Measurements from ENCODE around the gene PLXNC1. TPM values are rescaled to one million over a fixed set of nuclear protein-coding genes. Genes with fewer than 3 reads are reported as not detected.

PLXNC1 gene
- total RNA-seq, 1 donor from 2014 or later, result 28.0 TPM

DNA sequence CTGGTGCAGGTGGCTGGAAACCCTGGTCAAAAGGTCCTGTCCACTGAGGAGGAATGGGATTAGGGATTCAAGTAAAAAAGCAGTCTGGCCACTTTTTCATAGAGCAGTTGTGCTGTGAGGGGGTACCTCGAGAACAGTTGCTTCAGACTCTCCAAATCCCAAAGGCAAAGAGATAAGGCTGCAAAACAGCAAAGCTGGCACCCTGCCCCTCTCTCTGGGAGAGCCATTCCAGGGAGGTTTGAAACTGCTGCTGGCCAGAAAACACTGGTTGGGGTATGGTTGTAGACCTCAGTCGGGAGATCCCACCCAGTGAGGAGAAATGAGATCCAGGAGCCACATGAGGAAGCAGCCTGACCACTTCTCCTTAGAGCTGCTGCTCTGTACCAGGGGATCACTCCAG, 174.0 kb downstream of the PLXNC1 start:
- ATAC-seq, result no peak
- peaks cover 6% of the 10 kb centered on the region for H3K36me3 ChIP-seq

DNA sequence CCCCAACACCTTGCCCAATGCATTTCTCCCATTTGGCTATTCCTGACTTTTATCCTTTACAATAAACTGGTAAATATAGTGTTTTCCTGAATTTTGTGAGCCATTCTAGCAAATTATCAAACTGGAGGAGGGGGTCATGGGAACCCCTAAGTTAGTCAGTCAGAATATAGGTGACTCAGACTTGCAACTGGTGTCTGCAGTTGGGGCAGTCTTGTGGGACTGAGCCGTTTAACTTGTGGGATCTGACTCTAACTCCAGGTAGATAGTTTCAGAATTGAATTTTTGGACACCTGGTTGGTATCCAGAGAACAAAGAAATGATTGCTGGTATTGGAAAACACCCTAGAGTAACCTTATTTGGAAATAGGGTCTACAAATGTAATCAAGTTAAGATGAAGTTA, 177.9 kb downstream of the PLXNC1 start:
- H3K4me1 ChIP-seq, result no peaks in the 10 kb centered on the region
- DNase-seq (no peak), ATAC-seq (no peak)
- H3K4me3 ChIP-seq, result no peak overlapping the region
- peaks cover 6% of the 10 kb centered on the region for H3K36me3 ChIP-seq
- no peaks in the 10 kb centered on the region for H3K9me3 ChIP-seq
- intact Hi-C loops (cut with DNase I), result no loop called here
- no peaks in the 10 kb centered on the region for H3K27me3 ChIP-seq (ENCODE audit: low read depth)
- TF ChIP-seq, protein P1, sequence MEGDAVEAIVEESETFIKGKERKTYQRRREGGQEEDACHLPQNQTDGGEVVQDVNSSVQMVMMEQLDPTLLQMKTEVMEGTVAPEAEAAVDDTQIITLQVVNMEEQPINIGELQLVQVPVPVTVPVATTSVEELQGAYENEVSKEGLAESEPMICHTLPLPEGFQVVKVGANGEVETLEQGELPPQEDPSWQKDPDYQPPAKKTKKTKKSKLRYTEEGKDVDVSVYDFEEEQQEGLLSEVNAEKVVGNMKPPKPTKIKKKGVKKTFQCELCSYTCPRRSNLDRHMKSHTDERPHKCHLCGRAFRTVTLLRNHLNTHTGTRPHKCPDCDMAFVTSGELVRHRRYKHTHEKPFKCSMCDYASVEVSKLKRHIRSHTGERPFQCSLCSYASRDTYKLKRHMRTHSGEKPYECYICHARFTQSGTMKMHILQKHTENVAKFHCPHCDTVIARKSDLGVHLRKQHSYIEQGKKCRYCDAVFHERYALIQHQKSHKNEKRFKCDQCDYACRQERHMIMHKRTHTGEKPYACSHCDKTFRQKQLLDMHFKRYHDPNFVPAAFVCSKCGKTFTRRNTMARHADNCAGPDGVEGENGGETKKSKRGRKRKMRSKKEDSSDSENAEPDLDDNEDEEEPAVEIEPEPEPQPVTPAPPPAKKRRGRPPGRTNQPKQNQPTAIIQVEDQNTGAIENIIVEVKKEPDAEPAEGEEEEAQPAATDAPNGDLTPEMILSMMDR (IDR thresholded peaks at IDR 0.05), result no peak
- no peak overlapping the region for H3K27ac ChIP-seq

More for the DNA sequence above, 174.0 kb downstream of the PLXNC1 start:
- DNase-seq, result no peak
- H3K4me3 ChIP-seq, result no peak overlapping the region
- intact Hi-C loops (cut with DNase I), result no loop called here
- peaks cover 21% of the 10 kb centered on the region for H3K9me3 ChIP-seq
- H3K4me1 ChIP-seq, result no peaks in the 10 kb centered on the region
- TF ChIP-seq, protein P1 (IDR thresholded peaks at IDR 0.05), result no peak
- H3K27ac ChIP-seq, result no peak overlapping the region
- H3K27me3 ChIP-seq (ENCODE audit: low read depth), result no peaks in the 10 kb centered on the region

DNA sequence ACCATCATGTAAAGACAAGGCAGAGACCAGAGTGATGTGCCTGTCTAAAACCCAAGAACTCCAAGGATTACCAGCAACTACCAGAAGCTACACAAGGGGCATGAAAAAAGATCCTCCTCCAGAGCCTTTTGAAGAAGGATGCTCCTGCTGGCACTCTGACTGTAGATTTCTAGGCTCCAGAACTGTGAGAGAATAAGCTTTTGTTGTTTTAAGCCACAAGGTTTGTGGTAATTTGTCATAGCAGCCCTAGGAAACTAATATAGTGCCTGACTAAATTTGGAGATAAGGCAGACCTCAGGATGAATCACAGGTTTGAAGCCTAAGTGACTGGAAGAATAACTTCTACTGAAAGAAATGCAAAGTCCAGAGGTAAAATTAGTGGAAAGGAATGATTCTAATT, 178.3 kb downstream of the PLXNC1 start:
- Histone ChIP-seq H3K9me3 (no peaks in the 10 kb centered on the region), H3K4me3 (no peak overlapping the region), H3K27me3 (ENCODE audit: low read depth) (no peaks in the 10 kb centered on the region), H3K27ac (no peak overlapping the region), H3K4me1 (no peaks in the 10 kb centered on the region), H3K36me3 (peaks cover 6% of the 10 kb centered on the region)
- TF ChIP-seq, protein P1 (IDR thresholded peaks at IDR 0.05), result no peak
- intact Hi-C loops (cut with DNase I), result no loop called here
- ATAC-seq (no peak), DNase-seq (no peak)

DNA sequence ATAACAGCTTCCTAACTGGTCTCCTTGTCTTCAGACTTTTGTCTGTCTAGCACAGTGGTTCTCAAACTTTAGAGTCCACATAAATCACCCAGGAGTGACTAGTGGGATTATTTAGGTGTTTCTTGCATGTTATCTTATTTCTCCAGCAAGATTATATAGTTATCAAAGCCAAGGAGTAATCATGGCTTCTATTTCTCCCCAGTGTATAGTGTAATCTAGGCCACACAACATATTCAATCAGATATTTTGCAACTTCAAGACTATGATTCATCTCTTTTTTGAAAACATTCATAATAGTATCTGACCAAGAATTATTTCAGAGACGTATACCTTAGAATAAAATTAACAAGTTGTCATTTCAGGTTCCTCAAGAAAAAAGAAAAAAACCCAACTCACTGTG, 179.4 kb downstream of the PLXNC1 start:
- H3K36me3 ChIP-seq, result peaks cover under 1% of the 10 kb centered on the region
- no peak overlapping the region for H3K27ac ChIP-seq
- DNase-seq, result no peak
- no peaks in the 10 kb centered on the region for H3K9me3 ChIP-seq
- no peaks in the 10 kb centered on the region for H3K27me3 ChIP-seq (ENCODE audit: low read depth)
- TF ChIP-seq, protein P1 (IDR thresholded peaks at IDR 0.05), result no peak
- no peaks in the 10 kb centered on the region for H3K4me1 ChIP-seq
- no peak overlapping the region for H3K4me3 ChIP-seq
- intact Hi-C loops (cut with DNase I), result no loop called here
- no peak for ATAC-seq

DNA sequence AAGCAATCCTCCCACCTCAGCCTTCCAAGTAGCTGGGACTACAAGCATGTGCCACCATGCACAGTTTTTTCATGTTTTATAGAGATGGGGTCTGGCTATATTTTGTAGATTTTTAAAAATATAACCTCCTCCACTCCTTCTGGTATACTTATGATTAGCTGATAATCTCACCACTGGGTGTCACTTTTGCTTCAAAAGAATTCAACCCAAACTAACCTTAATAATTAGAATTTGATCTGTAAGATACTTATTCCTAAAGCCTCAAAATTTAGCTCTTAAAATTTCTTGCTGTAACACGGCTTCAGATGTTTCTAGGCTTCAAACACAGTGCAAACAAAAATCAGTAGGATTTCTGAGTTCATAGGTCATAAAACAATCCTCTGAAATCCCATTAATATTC, 181.0 kb downstream of the PLXNC1 start:
- H3K9me3 ChIP-seq, result no peaks in the 10 kb centered on the region
- no peaks in the 10 kb centered on the region for H3K4me1 ChIP-seq
- TF ChIP-seq, protein P1 (IDR thresholded peaks at IDR 0.05), result no peak
- no peak overlapping the region for H3K27ac ChIP-seq
- no peaks in the 10 kb centered on the region for H3K36me3 ChIP-seq
- H3K27me3 ChIP-seq (ENCODE audit: low read depth), result no peaks in the 10 kb centered on the region
- no peak for DNase-seq
- no peak for ATAC-seq
- intact Hi-C loops (cut with DNase I), result no loop called here
- H3K4me3 ChIP-seq, result no peak overlapping the region

DNA sequence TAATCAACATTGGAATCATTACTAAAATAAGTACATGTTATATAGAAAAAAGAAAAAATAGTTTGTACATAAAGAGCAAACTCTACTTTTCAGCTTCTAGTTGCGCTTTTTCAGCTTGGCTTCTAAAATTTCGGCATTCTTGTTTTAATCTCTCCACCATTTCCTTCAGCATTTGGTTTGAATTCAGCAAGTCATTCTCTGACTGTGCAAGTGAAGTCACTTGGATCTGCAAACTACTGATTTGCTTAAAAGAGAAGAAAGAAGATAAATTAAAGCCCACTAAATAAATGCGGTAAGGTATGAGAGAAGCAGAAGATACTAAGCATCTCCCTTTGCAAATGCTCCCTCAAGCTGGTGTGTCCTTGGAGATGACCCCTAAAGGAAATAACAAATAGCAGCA, 185.0 kb downstream of the PLXNC1 start:
- TF ChIP-seq, protein P1 (IDR thresholded peaks at IDR 0.05), result no peak
- ATAC-seq, result no peak
- intact Hi-C loops (cut with DNase I), result no loop called here

More for the DNA sequence above, 185.0 kb downstream of the PLXNC1 start:
- DNase-seq, result no peak
- Histone ChIP-seq H3K4me3 (no peak overlapping the region), H3K4me1 (peaks cover 6% of the 10 kb centered on the region), H3K36me3 (no peaks in the 10 kb centered on the region), H3K27me3 (ENCODE audit: low read depth) (no peaks in the 10 kb centered on the region), H3K27ac (no peak overlapping the region), H3K9me3 (no peaks in the 10 kb centered on the region)
